ENCODE results near the gene SCN7A.

DNA sequence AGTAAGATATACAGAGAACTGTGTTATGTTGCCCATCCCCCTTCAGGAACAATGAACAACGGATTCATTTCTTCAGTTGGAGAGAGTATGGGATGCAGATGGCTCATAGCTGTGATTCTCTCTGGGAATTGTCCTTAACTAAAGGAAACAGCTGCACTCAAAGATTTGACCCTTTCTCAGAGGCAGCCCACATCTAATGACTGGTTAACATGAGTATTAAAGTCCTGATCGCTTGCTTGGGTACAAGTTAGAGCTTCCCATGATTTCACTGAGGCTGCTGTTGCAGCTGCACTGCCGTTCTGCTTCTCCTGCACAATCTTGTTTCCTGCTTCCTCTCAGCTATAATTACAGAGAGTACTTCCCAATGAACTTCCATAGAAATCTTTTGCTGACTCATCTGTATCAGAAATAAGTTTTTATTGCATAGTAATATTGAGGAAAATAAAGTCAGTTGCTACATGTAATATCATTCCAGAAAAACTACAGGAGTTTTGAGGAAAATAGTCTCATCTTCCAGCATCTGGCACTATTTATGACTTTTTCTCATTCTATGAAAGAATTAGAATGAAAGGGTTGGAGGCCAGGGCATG, 105.5 kb downstream of the SCN7A start:
- TF ChIP-seq, protein P1, sequence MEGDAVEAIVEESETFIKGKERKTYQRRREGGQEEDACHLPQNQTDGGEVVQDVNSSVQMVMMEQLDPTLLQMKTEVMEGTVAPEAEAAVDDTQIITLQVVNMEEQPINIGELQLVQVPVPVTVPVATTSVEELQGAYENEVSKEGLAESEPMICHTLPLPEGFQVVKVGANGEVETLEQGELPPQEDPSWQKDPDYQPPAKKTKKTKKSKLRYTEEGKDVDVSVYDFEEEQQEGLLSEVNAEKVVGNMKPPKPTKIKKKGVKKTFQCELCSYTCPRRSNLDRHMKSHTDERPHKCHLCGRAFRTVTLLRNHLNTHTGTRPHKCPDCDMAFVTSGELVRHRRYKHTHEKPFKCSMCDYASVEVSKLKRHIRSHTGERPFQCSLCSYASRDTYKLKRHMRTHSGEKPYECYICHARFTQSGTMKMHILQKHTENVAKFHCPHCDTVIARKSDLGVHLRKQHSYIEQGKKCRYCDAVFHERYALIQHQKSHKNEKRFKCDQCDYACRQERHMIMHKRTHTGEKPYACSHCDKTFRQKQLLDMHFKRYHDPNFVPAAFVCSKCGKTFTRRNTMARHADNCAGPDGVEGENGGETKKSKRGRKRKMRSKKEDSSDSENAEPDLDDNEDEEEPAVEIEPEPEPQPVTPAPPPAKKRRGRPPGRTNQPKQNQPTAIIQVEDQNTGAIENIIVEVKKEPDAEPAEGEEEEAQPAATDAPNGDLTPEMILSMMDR (IDR thresholded peaks at IDR 0.05), result no peak
- TF ChIP-seq MAX (IDR thresholded peaks at IDR 0.05) (no peak), BHLHE40 (IDR thresholded peaks at IDR 0.05; ENCODE audit: low read depth, low read length) (no peak), CHD2 (IDR thresholded peaks at IDR 0.05; ENCODE audit: low read length, partially characterized antibody) (no peak), POLR2A (IDR thresholded peaks at IDR 0.05; ENCODE audit: low read length) (no peak), TP53 (CRISPR knock-in tag; IDR thresholded peaks at IDR 0.05) (no peak), MYC (IDR thresholded peaks at IDR 0.05; ENCODE audit: borderline replicate concordance, low read length) (no peak)
- TF ChIP-seq, protein P2, sequence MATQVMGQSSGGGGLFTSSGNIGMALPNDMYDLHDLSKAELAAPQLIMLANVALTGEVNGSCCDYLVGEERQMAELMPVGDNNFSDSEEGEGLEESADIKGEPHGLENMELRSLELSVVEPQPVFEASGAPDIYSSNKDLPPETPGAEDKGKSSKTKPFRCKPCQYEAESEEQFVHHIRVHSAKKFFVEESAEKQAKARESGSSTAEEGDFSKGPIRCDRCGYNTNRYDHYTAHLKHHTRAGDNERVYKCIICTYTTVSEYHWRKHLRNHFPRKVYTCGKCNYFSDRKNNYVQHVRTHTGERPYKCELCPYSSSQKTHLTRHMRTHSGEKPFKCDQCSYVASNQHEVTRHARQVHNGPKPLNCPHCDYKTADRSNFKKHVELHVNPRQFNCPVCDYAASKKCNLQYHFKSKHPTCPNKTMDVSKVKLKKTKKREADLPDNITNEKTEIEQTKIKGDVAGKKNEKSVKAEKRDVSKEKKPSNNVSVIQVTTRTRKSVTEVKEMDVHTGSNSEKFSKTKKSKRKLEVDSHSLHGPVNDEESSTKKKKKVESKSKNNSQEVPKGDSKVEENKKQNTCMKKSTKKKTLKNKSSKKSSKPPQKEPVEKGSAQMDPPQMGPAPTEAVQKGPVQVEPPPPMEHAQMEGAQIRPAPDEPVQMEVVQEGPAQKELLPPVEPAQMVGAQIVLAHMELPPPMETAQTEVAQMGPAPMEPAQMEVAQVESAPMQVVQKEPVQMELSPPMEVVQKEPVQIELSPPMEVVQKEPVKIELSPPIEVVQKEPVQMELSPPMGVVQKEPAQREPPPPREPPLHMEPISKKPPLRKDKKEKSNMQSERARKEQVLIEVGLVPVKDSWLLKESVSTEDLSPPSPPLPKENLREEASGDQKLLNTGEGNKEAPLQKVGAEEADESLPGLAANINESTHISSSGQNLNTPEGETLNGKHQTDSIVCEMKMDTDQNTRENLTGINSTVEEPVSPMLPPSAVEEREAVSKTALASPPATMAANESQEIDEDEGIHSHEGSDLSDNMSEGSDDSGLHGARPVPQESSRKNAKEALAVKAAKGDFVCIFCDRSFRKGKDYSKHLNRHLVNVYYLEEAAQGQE (IDR thresholded peaks at IDR 0.05), result no peak

All from A549 (cell line).